Measurements from ENCODE around the gene LRTM2. TPM values are rescaled to one million over a fixed set of nuclear protein-coding genes. Genes with fewer than 3 reads are reported as not detected.

Gene LRTM2
- not detected for total RNA-seq

GRCh38 chr12:1820191-1820895, at the start of gene LRTM2:
LRTM2 (plus strand) TSS chr12:1820565; CDS start chr12:1828149, 7,584 bp downstream.
- ATAC-seq (ENCODE audit: low FRiP score): no peak

GRCh38 chr12:1773937-1774655, 46.3 kb upstream of the LRTM2 start:
- no peak for TF ChIP-seq CTCF (IDR thresholded peaks at IDR 0.05)
- DNase-seq (ENCODE audit: low spot score) (no peak), ATAC-seq (ENCODE audit: low FRiP score) (no peak)

More at GRCh38 chr12:1820191-1820895, at the start of gene LRTM2:
- no peak for TF ChIP-seq CTCF (IDR thresholded peaks at IDR 0.05)
- no peak for DNase-seq (ENCODE audit: low spot score)

GRCh38 chr12:1776170-1776921, 44.0 kb upstream of the LRTM2 start:
- TF ChIP-seq CTCF (IDR thresholded peaks at IDR 0.05): no peak
- no peak for DNase-seq (ENCODE audit: low spot score)
- ATAC-seq (ENCODE audit: low FRiP score): no peak

- DNase-seq (ENCODE audit: low spot score) (no peak), ATAC-seq (ENCODE audit: low FRiP score) (peak; percentile 54)
Measured at GRCh38 chr12:1777798-1778197, 42.6 kb upstream of the LRTM2 start.

GRCh38 chr12:1778911-1779310, 41.5 kb upstream of the LRTM2 start:
- DNase-seq (ENCODE audit: low spot score): no peak
- TF ChIP-seq CTCF (IDR thresholded peaks at IDR 0.05): no peak
- ATAC-seq (ENCODE audit: low FRiP score): no peak

More at GRCh38 chr12:1777798-1778197, 42.6 kb upstream of the LRTM2 start:
- no peak for TF ChIP-seq CTCF (IDR thresholded peaks at IDR 0.05)

- ATAC-seq (ENCODE audit: low FRiP score) (no peak), DNase-seq (ENCODE audit: low spot score) (no peak)
- no peak for TF ChIP-seq CTCF (IDR thresholded peaks at IDR 0.05)
Measured at GRCh38 chr12:1779783-1780182, 40.6 kb upstream of the LRTM2 start.

All from omental fat pad (tissue), 4 donors.